ENCODE measurements around the gene SRC.

Gene SRC

GRCh38 chr20:37408302-37409193, 62.6 kb downstream of the SRC start:
- no peak for TF ChIP-seq Cebpa-rat (IDR thresholded peaks at IDR 0.05)
- Histone ChIP-seq H3K4me1 (peaks cover 50 to 80% (median 74%) of the 10 kb centered on the region in 10 experiments), H4K20me1 (peaks cover 0 to 39% (median 0%) of the 10 kb centered on the region in 11 experiments; a peak in 5 of 22 replicates), H3K4me3 (no peak overlapping the region), H3K27ac (no peak overlapping the region), H3K9me3 (replicated peaks in 1 of 11) (no peaks in the 10 kb centered on the region), H3K4me2 (peak overlapping the region; percentile 9 to 99 (median 88); a peak in 17 of 22 replicates), H3K27me3 (peaks cover 0 to 19% (median 8%) of the 10 kb centered on the region in 11 experiments; a peak in 10 of 22 replicates), H3K36me3 (peaks cover 3 to 14% (median 11%) of the 10 kb centered on the region in 11 experiments; a peak in 19 of 22 replicates), H3K9ac (no peak overlapping the region)

DNA sequence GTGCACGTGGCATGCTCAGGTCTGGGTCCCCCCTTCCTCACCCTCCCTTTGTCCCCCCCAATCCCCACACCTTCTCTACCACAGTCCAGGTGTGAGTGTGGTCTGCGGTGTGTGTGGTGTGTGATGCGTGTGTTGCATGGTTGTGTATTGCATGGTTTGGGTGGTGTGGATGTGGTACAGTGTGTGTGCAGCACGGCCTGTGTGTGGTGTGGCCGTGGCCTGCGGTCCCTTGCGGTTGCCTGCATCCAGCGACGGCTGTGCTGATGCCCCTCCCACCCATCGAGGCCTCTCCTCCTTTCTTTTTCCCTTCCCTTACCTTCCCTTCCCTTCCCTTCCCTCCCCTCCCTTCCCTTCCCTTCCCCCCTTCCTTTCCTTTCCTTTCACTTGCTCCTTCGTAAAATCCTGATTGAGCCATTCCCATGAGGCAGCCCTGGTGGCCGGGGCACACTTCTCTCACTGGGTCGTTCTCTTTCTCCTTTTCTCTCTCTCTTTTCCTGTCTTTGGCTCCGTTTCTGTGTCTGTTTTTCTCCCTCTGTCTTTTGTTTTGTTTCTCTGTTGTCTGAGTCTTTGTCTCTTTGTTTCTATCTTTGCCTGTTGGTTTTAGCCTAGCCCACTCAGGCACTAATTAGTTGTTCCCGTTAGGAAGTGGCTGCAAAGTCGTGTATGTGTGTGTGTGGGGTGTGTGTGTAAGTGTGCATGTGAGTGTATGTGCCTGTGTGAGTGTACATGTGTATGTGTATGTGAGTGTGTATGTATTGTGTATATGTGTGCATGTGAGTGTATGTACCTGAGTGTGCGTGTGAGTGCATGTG, 65.7 kb downstream of the SRC start:
- no peak for TF ChIP-seq Cebpa-rat (IDR thresholded peaks at IDR 0.05)
- Histone ChIP-seq H3K27ac (peak overlapping the region in 5 of 11 experiments; percentile 18 to 59 (median 47); a peak in 7 of 22 replicates), H3K27me3 (peaks cover 0 to 21% (median 8%) of the 10 kb centered on the region in 11 experiments; a peak in 10 of 22 replicates), H3K9ac (peak overlapping the region in 7 of 11 experiments; percentile 41 to 64 (median 59); a peak in 13 of 22 replicates), H3K4me2 (peak overlapping the region; percentile 78 to 99 (median 88)), H3K4me3 (peak overlapping the region; percentile 30 to 66 (median 48); a peak in 18 of 20 replicates), H3K36me3 (no peaks in the 10 kb centered on the region), H3K4me1 (peaks cover 36 to 70% (median 67%) of the 10 kb centered on the region in 10 experiments), H4K20me1 (peaks cover 0 to 20% (median 0%) of the 10 kb centered on the region in 11 experiments; a peak in 2 of 22 replicates), H3K9me3 (replicated peaks in 1 of 11) (no peaks in the 10 kb centered on the region)

DNA sequence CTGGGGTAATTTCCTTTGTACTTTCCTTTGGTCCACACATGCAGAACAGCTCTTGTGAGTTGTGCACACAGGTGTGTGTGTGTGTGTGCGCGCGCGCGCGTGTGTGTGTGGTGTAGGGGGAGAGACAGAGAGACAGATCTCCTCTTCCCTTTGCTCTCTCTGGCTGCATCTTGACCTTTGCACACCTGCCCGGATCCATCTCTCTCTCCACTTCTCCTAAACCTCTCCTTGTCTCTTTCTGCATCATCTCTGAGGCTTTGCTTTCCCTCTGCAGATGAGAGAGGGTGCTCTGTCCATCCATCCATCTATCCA, 67.0 kb downstream of the SRC start:
- H3K4me2 ChIP-seq = peak overlapping the region in 10 of 11 experiments; percentile 78 to 95 (median 86); a peak in 18 of 22 replicates
- H3K4me1 ChIP-seq = peaks cover 35 to 71% (median 58%) of the 10 kb centered on the region in 10 experiments
- TF ChIP-seq Cebpa-rat (IDR thresholded peaks at IDR 0.05) = no peak

DNA sequence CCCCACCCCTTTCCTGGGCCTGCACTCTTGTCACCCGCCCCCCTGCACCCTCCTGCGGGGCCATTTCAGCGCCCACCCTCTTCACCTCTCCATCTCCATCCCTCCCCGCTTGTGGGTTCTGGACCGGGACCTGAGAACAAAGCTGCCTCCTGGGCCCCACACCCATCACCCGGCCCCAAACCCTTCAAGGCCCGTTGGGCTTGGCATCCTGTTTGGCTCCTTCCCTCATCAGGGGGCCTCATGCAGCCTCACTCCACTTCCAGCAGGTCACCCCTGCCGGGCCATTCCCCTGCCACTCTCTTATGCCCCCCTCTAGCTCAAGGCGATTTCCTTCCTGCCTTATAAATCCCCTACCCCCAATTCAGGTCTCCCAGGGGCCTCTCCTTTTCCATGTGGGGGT, 67.4 kb downstream of the SRC start:
- Histone ChIP-seq H3K4me3 (no peak overlapping the region), H3K4me1 (peaks cover 35 to 68% (median 54%) of the 10 kb centered on the region in 10 experiments), H3K27ac (no peak overlapping the region), H3K9ac (no peak overlapping the region), H3K9me3 (replicated peaks in 1 of 11) (no peaks in the 10 kb centered on the region), H3K4me2 (peak overlapping the region in 6 of 11 experiments; percentile 25 to 95 (median 88); a peak in 11 of 22 replicates), H3K27me3 (peaks cover 0 to 11% (median 0%) of the 10 kb centered on the region in 11 experiments; a peak in 8 of 22 replicates), H3K36me3 (no peaks in the 10 kb centered on the region), H4K20me1 (peaks cover 0 to 10% (median 0%) of the 10 kb centered on the region in 11 experiments; a peak in 2 of 22 replicates)
- no peak for TF ChIP-seq Cebpa-rat (IDR thresholded peaks at IDR 0.05)

More for the DNA sequence above, 67.0 kb downstream of the SRC start:
- Histone ChIP-seq H3K9me3 (replicated peaks in 1 of 11) (no peaks in the 10 kb centered on the region), H3K9ac (no peak overlapping the region), H4K20me1 (peaks cover 0 to 11% (median 0%) of the 10 kb centered on the region in 11 experiments; a peak in 2 of 22 replicates), H3K36me3 (no peaks in the 10 kb centered on the region), H3K27me3 (peaks cover 0 to 13% (median 0%) of the 10 kb centered on the region in 11 experiments; a peak in 8 of 22 replicates), H3K27ac (no peak overlapping the region), H3K4me3 (no peak overlapping the region)

GRCh38 chr20:37414224-37415035, 68.5 kb downstream of the SRC start:
- no peak overlapping the region for H3K4me2 ChIP-seq
- TF ChIP-seq Cebpa-rat (IDR thresholded peaks at IDR 0.05) = no peak
- no peak overlapping the region for H3K4me3 ChIP-seq
- no peaks in the 10 kb centered on the region for H3K36me3 ChIP-seq
- H3K9me3 ChIP-seq (replicated peaks in 1 of 11) = no peaks in the 10 kb centered on the region
- H3K4me1 ChIP-seq = peaks cover 25 to 58% (median 45%) of the 10 kb centered on the region in 10 experiments
- H4K20me1 ChIP-seq = peaks cover 0 to 10% (median 0%) of the 10 kb centered on the region in 11 experiments; a peak in 2 of 22 replicates
- H3K27me3 ChIP-seq = peaks cover 0 to 11% (median 0%) of the 10 kb centered on the region in 11 experiments; a peak in 8 of 22 replicates
- H3K27ac ChIP-seq = no peak overlapping the region
- H3K9ac ChIP-seq = no peak overlapping the region

- Histone ChIP-seq H3K27me3 (peaks cover 0 to 11% (median 0%) of the 10 kb centered on the region in 11 experiments; a peak in 8 of 22 replicates), H3K4me3 (no peak overlapping the region), H3K36me3 (no peaks in the 10 kb centered on the region)
These were observed 69.5 kb downstream of the SRC start for GRCh38 chr20:37415118-37416085.

DNA sequence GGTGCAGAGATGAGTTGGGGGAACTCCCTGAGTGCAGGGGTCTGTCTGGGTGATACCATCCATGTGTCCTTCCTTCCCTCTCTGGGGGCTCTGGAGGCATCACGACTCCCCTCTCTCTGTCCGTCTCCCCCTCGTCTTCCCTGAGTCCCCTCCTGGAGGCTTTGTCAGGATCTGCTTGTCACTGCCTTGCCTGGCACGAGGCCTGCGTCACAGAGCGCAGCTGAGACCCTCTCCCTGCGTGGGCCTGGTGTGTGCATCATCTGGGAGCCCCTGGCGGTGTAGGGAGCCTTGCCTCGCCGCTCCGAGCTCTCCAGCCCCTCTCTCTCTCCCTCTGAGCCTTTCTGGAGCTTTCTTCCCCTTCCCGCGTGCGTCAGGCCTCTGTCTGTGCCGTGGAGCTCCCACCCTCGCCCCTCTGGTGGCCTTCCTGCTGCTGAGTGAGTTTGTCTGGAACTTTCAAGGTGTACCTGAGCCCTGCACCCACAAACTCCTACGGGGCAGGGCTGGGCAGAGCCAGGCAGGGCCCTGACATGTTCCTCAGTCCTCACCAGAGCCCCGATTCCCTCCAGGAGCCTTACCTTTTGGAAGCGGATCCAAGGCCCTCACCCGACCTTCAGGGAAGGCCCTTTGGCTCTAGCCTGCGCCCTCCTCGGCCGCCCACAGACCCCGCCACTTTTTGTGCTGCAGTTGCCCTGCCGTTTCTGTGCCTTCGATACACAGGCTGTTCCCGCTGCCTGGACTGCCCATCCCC, 70.3 kb downstream of the SRC start:
- H4K20me1 ChIP-seq = peaks cover 0 to 6% (median 0%) of the 10 kb centered on the region in 11 experiments; a peak in 4 of 22 replicates
- no peak overlapping the region for H3K4me3 ChIP-seq
- peaks cover 11 to 41% (median 29%) of the 10 kb centered on the region in 10 experiments for H3K4me1 ChIP-seq
- H3K27me3 ChIP-seq = peaks cover 0 to 11% (median 0%) of the 10 kb centered on the region in 11 experiments; a peak in 8 of 22 replicates
- H3K27ac ChIP-seq = no peak overlapping the region
- no peaks in the 10 kb centered on the region for H3K9me3 ChIP-seq (replicated peaks in 1 of 11)
- no peaks in the 10 kb centered on the region for H3K36me3 ChIP-seq
- no peak overlapping the region for H3K9ac ChIP-seq
- TF ChIP-seq Cebpa-rat (IDR thresholded peaks at IDR 0.05) = no peak
- H3K4me2 ChIP-seq = peak overlapping the region in 4 of 11 experiments; percentile 10 to 60 (median 51); a peak in 5 of 22 replicates

More at GRCh38 chr20:37415118-37416085, 69.5 kb downstream of the SRC start:
- Histone ChIP-seq H3K4me1 (peaks cover 20 to 48% (median 35%) of the 10 kb centered on the region in 10 experiments), H3K9ac (no peak overlapping the region), H3K4me2 (no peak overlapping the region), H3K9me3 (replicated peaks in 1 of 11) (no peaks in the 10 kb centered on the region), H4K20me1 (peaks cover 0 to 6% (median 0%) of the 10 kb centered on the region in 11 experiments; a peak in 2 of 22 replicates), H3K27ac (no peak overlapping the region)
- TF ChIP-seq Cebpa-rat (IDR thresholded peaks at IDR 0.05) = no peak

Data from BLaER1 treated with 17β-estradiol and CSF1 and Interleukin-3, amounts not matched to agents 10 nM and 100 nM (cell line).